Hematopoietic multipotent progenitor cell treated with erythropoietin and hydrocortisone succinate and interleukin-3 and kit ligand, for 8 days (in vitro differentiated cells): ENCODE data around the gene PLEKHM2.

Source experiments
- DNase-seq: peaks from one replicate; pipeline ENCODE4 v3.0.0-alpha.2; 2015

Gene PLEKHM2

DNA sequence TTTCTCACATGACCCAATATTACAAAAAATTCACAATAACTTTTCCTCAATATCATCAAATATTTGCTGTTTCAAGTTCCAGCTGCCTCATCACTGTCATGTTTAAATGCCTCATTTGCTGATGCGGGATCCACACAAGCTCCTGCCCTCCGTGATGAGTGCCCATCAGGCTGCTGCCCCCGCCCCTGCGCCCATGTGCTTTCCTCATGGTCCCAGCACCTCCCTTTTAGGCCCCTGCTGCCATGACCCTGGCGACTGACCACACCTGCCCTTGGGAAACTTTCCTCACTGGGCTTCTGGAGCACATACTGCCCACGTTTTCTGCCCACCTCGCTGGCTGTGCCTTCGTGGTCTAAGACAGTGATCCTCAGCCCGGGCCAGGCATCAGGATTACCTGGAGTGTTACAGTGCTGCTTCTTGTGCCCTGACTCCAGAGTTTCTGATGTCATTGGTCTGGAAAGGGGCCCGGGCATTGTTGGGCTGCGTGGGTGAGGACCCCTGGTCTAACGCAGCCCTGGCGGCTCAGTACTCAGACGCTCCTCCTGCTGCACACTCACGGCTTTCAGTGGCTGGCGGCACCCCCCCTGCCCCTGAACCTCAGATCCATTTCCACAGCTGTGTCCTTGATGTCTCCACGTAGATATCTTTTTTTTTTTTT lies 20.5 kb downstream of the PLEKHM2 start:
- DNase-seq, result no peak

DNA sequence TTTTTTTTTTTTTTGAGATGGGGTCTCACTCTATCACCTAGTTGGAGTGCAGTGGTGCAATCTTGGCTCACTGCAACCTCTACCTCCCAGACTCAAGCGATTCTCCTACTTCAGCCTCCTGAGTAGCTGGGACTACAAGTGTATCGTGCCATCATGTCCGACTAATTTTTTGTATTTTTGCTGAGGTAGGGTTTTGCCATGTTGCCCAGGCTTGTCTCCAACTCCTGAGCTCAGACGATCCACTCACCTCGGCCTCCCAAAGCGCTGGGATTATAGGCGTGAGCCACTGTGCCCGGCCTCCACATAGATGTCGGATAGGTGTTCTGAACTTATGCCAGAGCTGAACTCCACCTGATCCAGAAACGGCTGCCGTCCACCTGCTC lies 21.1 kb downstream of the PLEKHM2 start:
- no peak for DNase-seq

DNA sequence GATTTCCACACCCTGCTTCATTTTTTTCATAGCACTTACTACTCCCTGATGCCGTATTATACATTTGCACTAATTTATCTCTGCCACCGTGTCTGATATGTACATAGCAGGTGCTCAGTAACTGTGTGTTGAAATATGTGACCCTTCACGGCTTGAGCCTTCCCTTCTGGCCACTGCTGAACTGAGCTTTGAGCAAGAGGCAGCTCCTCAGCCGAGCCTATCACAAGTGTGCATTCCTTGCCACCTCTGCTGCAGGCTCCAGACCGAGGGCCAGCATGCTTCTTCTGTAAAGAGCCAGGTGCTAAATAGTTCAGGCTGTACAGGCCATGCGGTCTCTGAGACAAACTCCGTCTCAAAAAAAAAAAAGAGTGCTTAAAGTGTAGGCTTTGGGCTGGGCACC lies 22.6 kb downstream of the PLEKHM2 start:
- DNase-seq, result no peak

DNA sequence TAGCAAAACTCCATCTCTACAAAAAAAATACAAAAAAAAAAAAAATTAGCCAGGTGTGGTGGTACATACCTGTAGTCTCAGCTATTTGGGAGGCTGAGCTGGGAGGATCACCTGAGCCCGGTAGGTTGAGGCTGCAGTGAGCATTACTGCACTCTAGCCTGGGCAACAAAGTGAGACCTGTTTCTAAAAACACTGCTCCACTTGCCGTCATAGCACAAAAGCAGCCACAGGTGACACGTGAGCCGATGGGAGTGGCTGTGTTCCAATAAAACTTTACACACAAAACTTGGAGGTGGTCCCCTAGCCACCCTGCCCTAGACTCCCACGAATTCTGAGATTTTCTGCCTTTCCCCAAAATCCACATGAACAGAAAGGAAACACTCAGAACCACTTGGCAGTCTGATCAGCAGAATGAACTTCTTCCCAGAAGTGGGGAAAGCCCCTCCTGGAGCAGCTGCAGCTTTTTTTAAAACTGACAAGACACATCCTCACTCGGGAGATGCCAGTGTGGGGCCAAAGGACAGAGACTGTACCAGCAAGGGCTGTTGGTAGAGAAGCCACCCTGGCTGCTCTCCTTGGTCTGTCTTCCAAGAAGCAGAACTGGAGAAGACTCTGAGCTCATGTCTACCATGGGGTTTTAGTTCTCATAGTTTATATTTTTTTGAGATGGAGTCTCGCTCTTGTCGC lies 23.3 kb downstream of the PLEKHM2 start:
- no peak for DNase-seq

DNA sequence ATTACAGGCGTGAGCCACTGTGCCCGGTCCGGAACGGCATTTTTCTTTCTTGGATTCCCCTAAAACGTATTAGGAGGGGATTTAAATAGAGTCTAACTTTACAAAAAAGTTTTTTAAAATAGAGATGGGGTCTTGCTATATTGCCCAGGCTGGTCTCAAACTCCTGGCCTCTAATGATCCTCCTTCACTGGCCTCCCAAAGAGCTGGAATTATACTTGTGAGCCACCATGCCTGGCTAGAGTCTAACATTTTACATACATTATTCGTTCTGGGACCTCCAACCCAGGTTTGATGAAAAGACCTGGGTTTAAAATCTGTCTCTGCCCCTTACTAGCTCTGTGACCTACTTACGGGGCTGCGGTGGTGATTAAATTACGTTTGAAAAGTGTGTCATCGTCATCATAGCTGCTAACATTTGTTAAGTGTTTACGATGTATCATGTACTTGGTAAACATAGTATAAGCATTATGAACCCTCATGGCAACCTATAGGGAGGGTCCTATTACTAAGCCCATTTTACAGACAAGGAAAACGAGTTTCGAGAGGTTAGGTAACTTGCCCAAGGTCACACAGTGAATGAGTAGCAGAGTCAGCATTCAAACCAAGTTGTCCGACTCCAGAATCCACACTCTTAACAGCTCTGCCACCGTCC lies 24.5 kb downstream of the PLEKHM2 start:
- DNase-seq, result no peak

DNA sequence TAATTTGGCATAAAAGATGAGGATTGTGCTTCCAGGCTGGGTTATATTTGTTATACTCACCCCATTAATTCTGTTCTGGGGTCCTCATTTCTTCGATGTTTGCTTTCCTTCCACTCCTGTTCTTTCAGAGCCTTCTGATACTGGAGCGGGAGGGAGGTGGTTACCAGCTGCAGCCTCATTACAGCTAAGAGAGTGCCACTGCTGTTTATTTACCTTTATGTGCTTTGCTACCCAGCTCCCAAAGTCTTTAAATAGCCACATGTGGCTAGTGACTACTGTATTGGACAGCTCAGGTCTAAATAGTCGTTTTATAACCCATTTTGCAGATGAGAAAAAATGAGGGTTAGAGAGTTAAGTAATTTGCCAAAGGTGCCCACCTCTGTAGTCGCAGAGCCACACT lies 25.1 kb downstream of the PLEKHM2 start:
- DNase-seq, result no peak

DNA sequence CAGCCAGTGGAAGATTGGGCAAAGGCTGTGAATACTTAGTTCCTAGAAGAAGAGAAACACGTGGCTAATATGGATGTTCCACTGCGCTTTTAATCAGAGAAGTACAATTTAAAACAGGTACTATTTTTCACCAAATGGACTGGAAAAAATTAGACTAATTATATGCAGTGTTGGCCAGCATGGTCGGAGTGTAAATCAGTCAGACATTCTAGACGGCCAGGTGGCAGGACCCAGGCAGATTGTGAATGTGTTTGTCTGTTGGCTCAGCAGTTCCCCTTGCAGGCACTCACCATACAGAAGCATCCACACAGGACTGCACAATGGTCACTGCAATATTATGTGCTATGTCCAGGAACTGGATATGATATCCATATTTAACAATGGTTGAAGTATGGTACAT lies 28.0 kb downstream of the PLEKHM2 start:
- no peak for DNase-seq

DNA sequence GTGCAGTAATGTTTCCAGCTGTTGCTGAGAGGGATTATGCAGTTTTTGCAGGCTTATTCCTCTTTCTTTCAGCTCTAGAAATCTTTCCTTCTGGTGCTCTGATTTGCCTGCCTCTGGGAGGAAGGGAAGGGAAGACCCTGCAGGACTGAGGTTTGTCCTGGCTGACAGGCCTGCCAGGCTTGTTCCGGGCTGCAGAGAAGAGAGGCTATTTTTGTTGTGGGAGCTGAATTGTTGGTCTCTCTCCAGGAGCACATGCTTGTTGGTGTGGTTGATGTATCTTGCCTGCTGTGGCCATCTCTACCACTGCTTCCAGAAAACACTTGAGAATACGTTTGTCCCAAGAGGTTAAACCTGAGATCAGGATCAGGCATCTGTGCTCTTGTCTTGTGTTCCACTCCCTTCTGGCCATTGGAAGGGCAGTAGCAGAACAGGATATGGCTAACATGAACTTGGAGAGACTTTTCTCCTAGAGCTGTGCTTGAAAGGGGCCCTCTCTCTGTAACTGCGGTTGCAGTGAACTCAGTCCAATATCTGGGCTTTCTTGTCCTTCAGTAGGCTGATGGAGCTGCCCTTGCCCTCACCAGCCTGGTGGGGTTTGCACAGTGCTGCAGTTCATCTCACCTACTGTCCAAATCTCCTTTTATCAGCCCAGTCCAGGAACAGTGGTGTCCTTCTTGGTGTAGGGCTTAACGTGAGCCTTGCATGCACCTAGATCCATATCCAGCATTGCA lies 30.5 kb downstream of the PLEKHM2 start:
- no peak for DNase-seq

DNA sequence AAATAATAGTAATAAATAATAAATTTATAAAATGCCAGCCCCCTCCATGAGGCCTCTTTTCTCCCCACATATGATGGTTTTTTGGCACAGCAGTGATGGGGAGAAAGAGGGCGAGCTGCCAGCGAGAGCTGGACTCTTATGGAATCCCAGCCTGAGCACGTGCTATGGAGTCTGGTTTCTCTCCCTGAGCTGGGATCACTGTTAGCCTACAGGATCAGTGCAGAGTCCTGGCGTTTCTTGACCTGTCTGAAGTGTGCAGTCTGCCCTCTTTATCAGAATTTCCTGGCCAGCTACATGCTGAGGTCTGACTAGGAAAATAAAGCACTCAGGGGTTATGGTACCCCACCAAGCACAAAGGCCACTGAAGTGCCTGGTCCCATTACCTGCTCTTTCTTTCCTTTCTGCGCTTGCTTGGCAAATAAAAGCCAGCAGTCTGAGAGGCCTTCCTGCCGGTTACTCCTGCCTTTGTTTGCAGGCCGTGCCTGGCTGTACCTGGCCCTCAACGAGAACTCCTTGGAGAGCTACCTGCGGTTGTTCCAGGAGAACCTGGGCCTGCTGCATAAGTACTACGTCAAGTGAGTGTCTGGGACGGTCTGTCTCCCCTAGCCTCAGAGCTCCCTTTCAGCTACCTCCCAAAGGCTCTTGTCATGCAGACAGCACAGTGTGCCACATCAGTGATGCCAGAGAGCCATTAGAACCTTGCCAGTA lies 33.5 kb downstream of the PLEKHM2 start:
- no peak for DNase-seq

DNA sequence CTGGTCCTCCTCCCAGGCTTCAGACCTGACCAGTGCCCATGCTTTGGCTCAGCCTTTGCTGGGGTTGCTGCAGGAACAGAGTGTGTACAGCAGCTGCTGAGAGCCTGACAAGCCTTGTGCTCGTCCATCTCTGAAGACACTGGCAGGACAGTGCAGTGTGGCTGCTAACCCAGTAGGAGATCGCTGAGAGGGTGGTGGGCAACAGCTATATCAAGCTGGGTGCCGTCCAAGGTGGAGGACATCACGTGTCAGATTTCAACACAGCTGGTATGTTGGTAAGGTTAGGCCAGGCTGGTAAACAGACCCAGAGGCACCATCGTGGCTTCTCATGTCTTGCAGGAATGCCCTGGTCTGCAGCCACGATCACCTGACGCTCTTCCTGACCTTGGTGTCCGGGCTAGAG lies 34.1 kb downstream of the PLEKHM2 start:
- DNase-seq, result no peak

DNA sequence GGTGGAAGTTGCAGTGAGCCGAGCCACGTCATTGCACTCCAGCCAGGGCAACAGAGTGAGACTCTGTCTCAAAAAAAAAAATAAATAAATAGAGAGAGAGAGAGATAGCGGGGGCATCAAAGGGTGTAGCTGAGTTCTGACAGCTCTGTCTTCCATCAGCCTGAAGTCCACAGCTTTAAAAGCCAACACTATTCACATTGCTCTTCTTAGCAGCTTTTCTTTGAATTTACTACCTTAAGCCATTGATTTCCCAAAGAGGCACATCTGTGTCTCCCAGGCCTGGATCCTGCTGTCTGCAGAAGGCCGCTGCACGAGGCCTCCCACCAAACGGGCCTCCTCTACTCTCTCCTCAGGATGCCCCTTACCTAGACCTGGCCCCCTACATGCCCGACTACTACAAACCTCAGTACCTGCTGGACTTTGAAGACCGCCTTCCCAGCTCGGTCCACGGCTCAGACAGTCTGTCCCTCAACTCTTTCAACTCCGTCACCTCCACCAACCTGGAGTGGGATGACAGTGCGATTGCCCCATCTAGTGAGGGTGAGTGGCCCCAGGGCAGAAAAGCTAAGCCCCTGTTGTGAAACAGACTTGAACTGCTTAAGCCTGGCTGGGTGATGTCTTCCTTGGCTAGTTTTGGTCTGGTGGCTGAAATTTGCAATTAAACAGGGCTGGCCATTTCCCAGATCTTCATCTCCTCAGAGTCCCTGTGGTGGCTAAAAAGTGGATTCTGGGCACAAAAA lies 35.4 kb downstream of the PLEKHM2 start:
- DNase-seq, result no peak

DNA sequence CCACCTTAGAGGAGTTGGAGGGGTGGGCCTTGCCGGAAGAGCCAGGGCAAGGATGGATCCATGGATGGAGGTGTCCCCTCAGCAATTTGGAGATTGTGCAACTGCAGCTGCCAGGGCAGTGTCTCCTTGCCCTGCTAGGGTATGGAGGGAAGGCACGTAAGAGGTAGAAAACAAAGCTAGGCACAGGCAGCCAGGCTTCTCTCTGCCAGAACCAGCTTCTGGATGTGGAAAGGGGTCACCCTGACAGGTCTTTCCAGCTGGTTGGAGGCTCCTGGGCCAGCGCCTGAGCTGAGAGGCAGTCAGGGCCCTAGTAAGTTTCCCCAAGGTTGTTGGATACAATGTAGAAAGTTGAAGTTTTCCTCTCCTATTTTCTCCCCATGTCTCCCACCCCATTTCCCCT lies 36.7 kb downstream of the PLEKHM2 start:
- DNase-seq, result no peak

DNA sequence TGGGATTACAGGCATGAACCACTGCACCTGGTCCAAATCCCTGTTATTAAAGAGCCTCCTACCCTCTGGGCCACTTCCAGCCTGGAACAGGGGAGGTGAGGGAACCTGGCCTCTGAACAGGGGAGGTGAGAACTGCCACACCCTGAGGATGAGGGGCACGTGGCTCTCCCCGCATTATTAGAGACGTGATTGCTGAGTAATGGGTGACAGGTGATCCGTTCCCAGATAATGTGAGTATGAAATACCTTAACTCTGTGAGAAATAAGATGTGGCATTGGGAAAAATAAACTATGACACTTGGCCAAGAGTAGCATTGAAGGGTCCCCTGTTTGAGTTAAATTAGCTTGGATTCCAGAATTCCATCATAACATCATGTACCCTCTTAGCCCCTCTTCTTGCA lies 38.3 kb downstream of the PLEKHM2 start:
- DNase-seq, result no peak

DNA sequence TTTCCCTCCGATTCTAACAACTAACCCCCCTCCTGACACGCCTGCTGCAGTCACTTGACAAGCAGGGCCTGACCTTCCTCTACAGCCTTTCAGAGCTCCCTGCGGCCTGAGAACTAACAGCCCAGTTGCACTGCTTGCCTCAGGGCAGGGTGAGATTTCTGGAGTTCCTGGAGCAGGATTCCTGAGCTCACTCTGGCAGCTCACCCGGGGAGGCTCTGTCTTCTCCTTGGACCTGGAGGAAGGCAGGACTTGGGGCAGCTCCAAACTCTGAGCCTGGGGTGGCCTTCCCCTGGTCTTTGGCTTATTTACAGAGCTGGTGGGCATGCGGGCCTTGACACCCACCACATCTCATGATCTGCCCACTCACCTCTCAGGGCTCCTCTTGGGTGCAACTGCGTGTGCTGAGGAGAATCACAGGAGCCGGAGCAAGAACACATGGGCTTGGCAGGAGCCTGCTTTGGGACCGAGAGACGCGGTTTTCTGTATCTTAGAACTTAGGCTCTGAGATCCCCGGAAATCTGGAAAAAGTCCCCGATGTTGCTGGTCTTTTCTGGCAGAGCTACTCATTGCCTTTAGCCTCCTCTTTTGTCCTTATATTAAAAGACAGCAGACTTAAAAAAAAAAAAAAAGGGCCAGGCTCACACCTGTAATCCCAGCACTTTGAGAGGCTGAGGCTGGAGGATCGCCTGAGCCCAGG lies 38.9 kb downstream of the PLEKHM2 start:
- DNase-seq, result no peak

DNA sequence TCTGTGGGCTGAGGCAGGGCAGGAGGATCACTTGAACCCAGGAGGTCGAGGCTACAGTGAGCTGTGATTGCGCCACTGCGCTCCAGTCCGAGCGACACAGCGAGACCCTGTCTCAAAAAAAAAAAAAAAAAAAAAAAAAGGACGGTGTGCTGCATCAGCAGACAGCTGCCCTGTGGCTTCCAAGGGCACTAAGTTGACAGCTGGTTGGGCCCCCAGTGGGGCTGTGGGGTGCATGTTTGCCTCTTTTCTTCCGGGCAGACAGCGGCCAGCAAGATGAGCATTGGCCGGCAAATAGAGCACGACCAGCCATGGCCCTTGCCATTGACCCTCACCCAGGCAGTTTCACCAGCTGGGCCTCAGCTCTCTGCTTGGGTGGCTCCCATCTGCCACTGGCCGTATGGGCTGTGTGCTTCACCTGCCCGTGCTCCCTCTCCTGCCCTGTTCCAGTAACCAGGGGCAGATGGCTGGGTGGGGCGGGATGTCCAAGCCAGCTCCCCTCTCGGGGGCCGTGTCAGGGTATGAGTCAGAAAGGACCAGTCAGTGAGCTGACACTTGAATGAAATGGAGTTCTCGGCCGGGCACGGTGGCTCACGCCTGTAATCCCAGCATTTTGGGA lies 39.6 kb downstream of the PLEKHM2 start:
- DNase-seq, result no peak

DNA sequence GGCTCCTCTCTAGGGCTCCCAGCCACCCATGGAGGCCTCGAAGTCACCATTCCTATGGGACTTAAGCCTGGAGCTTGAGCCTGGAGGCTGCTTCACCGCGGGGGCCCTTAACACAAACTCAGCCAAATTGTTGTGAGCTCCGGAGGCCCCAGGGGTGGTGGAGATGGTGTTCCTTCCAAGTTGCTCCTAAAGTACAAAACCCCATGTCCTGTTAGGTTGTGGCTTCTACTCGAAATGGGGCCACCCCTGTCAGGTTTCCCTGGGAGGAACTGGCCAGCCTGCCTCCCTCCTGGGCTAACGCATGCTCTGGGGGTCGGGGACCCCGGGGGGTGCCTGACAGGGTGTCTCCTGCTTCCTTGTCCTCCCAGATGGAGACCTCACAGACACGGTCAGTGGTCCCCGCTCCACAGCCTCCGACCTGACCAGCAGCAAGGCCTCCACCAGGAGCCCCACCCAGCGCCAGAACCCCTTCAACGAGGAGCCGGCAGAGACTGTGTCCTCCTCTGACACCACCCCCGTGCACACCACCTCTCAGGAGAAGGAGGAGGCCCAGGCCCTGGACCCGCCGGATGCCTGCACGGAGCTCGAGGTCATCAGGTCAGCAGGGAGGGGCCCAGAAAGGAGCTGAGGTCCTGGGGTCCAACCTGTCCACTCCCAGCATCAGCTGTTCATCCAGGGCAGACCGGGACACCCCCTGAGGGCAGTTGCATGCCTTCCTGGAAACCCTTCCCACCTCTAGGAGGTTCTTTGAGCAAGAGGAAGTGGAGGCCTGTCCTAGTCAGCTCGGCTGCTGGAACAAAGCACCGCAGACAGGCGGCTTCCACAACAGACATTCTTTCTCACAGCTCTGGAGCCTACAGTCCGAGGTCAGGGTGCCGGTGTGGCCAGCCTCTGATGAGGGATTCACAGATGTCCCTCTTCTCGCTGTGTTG lies 41.1 kb downstream of the PLEKHM2 start:
- DNase-seq, result no peak

DNA sequence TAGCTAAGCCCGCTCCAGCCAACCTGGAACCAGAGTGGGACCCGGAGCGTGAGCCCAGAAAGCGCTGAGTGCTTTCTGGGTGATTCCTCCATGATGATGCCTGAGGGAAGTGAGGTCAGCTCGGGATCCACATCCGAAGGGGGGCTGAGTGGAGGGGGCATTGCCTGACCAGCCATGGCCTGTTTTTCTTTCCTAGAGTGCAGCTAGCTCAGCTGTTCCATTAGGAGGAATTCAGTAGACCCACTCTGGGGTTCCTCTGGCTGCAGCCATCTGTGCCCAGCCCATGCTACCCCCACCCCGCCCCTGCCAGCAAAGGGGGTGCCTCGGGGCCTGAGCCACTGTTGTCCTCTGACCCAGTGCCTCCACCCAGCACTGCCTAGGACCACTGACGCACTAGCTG lies 42.4 kb downstream of the PLEKHM2 start:
- no peak for DNase-seq

DNA sequence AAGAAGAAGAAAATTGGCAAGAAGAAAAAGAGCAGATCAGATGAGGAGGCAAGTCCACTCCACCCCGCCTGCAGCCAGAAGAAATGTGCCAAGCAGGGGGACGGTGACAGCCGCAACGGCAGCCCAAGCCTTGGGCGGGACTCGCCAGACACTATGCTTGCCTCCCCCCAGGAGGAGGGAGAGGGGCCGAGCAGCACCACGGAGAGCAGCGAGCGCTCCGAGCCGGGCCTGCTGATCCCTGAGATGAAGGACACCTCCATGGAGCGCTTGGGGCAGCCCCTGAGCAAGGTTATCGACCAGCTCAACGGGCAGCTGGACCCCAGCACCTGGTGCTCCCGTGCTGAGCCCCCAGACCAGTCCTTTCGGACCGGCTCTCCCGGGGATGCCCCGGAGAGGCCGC lies 42.9 kb downstream of the PLEKHM2 start:
- no peak for DNase-seq

DNA sequence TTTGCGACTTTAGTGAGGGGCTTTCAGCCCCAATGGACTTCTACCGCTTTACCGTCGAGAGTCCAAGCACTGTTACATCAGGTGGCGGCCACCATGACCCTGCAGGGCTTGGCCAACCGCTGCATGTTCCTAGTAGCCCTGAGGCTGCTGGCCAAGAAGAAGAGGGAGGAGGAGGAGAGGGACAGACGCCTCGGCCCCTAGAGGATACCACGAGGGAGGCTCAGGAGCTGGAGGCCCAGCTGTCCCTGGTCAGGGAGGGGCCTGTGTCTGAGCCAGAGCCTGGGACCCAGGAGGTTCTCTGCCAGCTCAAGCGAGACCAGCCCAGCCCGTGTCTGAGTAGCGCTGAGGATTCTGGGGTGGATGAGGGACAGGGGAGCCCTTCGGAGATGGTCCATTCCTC lies 43.3 kb downstream of the PLEKHM2 start:
- no peak for DNase-seq

DNA sequence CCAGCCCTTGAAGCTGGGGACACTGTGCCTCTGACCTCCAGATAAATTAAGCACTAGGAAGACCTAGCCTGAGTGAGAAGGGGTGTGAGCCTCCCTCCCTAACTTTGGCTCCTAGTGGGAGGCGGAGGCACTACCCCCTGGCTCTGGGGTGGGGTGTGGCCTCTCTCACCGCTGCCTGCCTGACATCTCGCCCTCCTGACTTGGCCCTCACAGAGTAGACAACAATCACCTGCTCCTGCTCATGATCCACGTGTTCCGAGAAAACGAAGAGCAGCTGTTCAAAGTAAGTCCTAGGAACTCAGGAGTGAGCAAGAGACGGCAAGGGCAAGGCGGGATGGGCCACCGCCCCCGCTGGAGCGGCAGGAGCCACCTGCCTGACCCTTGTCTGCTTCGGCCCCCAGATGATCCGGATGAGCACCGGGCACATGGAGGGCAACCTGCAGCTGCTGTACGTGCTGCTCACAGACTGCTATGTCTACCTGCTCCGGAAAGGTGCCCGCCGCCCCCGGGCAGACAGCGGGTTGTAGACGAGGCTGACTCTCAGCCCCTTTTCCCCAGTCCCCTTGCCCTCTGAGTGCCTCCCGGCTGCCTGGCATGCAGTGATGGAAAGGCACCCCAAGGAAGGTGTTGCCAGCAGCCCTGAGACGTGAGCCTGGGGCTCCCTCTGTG lies 43.9 kb downstream of the PLEKHM2 start:
- no peak for DNase-seq
